Raji (cell line): Measurements from ENCODE around the gene MTARC1.

ENCODE experiments used
- POLR2A ChIP-seq: IDR thresholded peaks from 2 replicates; pipeline ENCODE4 v1.6.1; 2011; ENCODE audit warnings: low read depth, low read length, control low read depth; ENCODE audit not compliant: insufficient read depth

Gene MTARC1

DNA sequence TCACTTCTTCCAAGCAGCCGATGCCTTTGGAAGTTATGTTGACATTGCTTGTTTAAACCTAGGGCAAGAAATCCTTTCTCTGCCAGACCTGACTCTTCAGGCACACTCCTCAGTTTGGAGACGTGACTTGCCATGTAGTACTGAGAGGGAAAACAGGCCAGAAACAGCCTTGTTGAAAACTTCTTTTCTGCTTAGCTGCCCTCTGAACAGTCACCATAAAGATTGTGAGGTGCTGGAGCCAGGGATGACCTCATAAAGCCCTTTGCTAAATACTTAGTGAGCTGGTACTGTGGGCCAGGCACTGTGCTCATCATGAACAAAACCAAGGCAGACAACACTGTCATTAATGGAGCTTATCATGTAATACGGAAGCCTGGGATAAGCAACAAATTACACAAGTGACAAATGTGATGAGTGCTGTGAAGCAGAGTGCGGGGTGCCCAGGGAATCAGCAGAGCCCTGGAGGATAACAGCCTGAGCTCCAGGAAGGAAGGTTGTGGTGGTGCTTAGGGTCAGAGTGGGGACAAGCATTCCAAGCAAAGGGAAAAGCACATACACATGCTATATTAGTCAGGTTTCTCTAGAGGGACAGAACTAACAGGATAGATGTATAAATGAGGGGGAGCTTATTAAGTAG lies 42.4 kb downstream of the MTARC1 start:
- TF ChIP-seq POLR2A: no peak

- TF ChIP-seq POLR2A: no peak
Measured at GRCh38 chr1:220833436-220833835, 46.7 kb downstream of the MTARC1 start.

- TF ChIP-seq POLR2A: no peak
Measured at GRCh38 chr1:220834155-220834870, 47.6 kb downstream of the MTARC1 start.
